ENCODE measurements around the gene ARID2. TPM values are rescaled to one million over a fixed set of nuclear protein-coding genes. Genes with fewer than 3 reads are reported as not detected.
A peak's percentile ranks its signal among the peaks of the same experiment; 100 is the strongest.

Gene ARID2
- polyA plus RNA-seq, 1 donor, result 17.2 TPM

GRCh38 chr12:45701296-45701695 lies 28.2 kb upstream of the ARID2 start:
- no peaks in the 10 kb centered on the region for H3K36me3 ChIP-seq (ENCODE audit: control insufficient read depth, insufficient read depth, low read length)
- H3K27me3 ChIP-seq (ENCODE audit: control insufficient read depth, insufficient read depth, low read length), result no peaks in the 10 kb centered on the region
- no peak overlapping the region for H3K27ac ChIP-seq (ENCODE audit: low read length)
- no peak overlapping the region for H3K4me3 ChIP-seq (ENCODE audit: low read length)
- WGBS (ENCODE audit: insufficient coverage, low lambda C conversion rate), result no CpG with 5 or more reads among the region's 4 CpGs
- peaks cover 14% of the 10 kb centered on the region for H3K9me3 ChIP-seq (ENCODE audit: control insufficient read depth, low read depth, low read length)
- no peak for DNase-seq
- H3K4me1 ChIP-seq (ENCODE audit: control insufficient read depth, insufficient read depth, low read length), result no peaks in the 10 kb centered on the region

DNA sequence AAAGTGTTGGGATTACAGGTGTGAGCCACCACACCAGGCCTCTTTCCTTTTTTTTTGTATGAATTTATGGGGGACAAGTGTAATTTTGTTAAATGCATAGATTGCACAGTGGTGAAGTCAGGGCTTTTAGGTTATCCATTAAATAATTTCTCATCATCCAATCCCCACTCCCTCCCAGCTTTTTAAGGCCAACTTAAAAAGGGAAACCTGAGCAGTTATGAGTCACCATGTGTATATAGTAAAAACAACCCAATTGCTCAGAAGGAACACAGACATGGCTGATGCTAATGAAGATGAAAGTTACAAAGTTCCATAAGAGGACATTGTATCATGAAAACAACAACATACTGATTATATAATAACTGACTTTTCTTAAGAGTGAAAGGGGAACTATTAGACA lies 25.6 kb upstream of the ARID2 start:
- Histone ChIP-seq H3K27me3 (ENCODE audit: control insufficient read depth, insufficient read depth, low read length) (no peaks in the 10 kb centered on the region), H3K27ac (ENCODE audit: low read length) (no peak overlapping the region), H3K36me3 (ENCODE audit: control insufficient read depth, insufficient read depth, low read length) (no peaks in the 10 kb centered on the region), H3K9me3 (ENCODE audit: control insufficient read depth, low read depth, low read length) (peaks cover 6% of the 10 kb centered on the region), H3K4me3 (ENCODE audit: low read length) (no peak overlapping the region), H3K4me1 (ENCODE audit: control insufficient read depth, insufficient read depth, low read length) (no peaks in the 10 kb centered on the region)
- no peak for DNase-seq

DNA sequence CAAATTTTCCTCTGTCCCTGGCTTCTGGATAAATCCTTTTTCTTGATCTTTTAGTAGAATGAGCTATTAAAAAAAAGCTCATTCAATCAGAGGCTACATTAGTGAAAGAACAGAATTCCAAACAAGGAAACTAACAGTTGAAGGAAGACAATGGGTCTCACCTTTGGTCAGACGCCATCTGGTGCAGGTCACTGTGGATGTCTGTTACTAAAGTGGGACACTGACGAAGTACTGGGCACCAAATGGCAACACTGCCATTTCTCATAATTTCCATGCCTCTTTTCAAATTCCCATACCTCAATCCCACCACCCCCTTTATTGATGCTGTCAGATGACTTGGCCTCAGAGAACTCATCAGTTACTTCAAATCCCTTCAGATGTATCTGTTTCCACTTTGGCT lies 24.5 kb upstream of the ARID2 start:
- DNase-seq, result no peak
- Histone ChIP-seq H3K27ac (ENCODE audit: low read length) (no peak overlapping the region), H3K36me3 (ENCODE audit: control insufficient read depth, insufficient read depth, low read length) (no peaks in the 10 kb centered on the region), H3K4me3 (ENCODE audit: low read length) (no peak overlapping the region), H3K4me1 (ENCODE audit: control insufficient read depth, insufficient read depth, low read length) (no peaks in the 10 kb centered on the region), H3K9me3 (ENCODE audit: control insufficient read depth, low read depth, low read length) (peaks cover 6% of the 10 kb centered on the region), H3K27me3 (ENCODE audit: control insufficient read depth, insufficient read depth, low read length) (no peaks in the 10 kb centered on the region)
- WGBS (ENCODE audit: insufficient coverage, low lambda C conversion rate), result no CpG with 5 or more reads among the region's 2 CpGs

GRCh38 chr12:45705404-45705803 lies 24.1 kb upstream of the ARID2 start:
- H3K9me3 ChIP-seq (ENCODE audit: control insufficient read depth, low read depth, low read length), result peaks cover 6% of the 10 kb centered on the region
- no peak overlapping the region for H3K4me3 ChIP-seq (ENCODE audit: low read length)
- H3K27ac ChIP-seq (ENCODE audit: low read length), result no peak overlapping the region
- DNase-seq, result no peak
- H3K36me3 ChIP-seq (ENCODE audit: control insufficient read depth, insufficient read depth, low read length), result no peaks in the 10 kb centered on the region
- 100% methylated on average over 1 of the region's 2 CpGs for WGBS (ENCODE audit: insufficient coverage, low lambda C conversion rate)
- H3K4me1 ChIP-seq (ENCODE audit: control insufficient read depth, insufficient read depth, low read length), result no peaks in the 10 kb centered on the region
- H3K27me3 ChIP-seq (ENCODE audit: control insufficient read depth, insufficient read depth, low read length), result no peaks in the 10 kb centered on the region

GRCh38 chr12:45707241-45707857 lies 22.2 kb upstream of the ARID2 start:
- Histone ChIP-seq H3K36me3 (ENCODE audit: control insufficient read depth, insufficient read depth, low read length) (no peaks in the 10 kb centered on the region), H3K4me3 (ENCODE audit: low read length) (no peak overlapping the region), H3K9me3 (ENCODE audit: control insufficient read depth, low read depth, low read length) (no peaks in the 10 kb centered on the region), H3K4me1 (ENCODE audit: control insufficient read depth, insufficient read depth, low read length) (no peaks in the 10 kb centered on the region), H3K27ac (ENCODE audit: low read length) (no peak overlapping the region), H3K27me3 (ENCODE audit: control insufficient read depth, insufficient read depth, low read length) (no peaks in the 10 kb centered on the region)
- WGBS (ENCODE audit: insufficient coverage, low lambda C conversion rate), result 98% methylated on average over 6 of the region's 10 CpGs
- DNase-seq, result no peak

DNA sequence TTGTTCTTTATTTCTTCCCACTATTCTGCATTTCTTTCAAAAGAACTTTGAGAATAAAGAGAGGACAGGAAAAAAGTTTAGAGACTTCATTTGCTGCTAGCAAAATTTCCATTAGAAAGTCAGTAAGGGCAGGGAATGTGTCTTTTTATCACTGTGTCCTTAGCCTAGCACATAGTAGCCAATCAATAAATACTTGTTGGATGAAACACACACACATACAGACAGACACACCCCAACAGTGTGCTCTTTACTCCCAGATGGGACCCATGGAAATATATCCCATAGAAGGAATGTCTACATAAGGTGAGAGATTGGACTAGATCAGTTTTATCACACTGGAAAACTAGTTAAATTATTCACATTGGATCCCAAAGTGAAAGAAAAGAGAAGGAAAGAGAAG lies 21.1 kb upstream of the ARID2 start:
- DNase-seq, result no peak
- Histone ChIP-seq H3K4me3 (ENCODE audit: low read length) (no peak overlapping the region), H3K9me3 (ENCODE audit: control insufficient read depth, low read depth, low read length) (no peaks in the 10 kb centered on the region), H3K4me1 (ENCODE audit: control insufficient read depth, insufficient read depth, low read length) (no peaks in the 10 kb centered on the region), H3K27me3 (ENCODE audit: control insufficient read depth, insufficient read depth, low read length) (no peaks in the 10 kb centered on the region), H3K36me3 (ENCODE audit: control insufficient read depth, insufficient read depth, low read length) (no peaks in the 10 kb centered on the region), H3K27ac (ENCODE audit: low read length) (no peak overlapping the region)

- no peaks in the 10 kb centered on the region for H3K36me3 ChIP-seq (ENCODE audit: control insufficient read depth, insufficient read depth, low read length)
- no peaks in the 10 kb centered on the region for H3K9me3 ChIP-seq (ENCODE audit: control insufficient read depth, low read depth, low read length)
- H3K4me1 ChIP-seq (ENCODE audit: control insufficient read depth, insufficient read depth, low read length), result no peaks in the 10 kb centered on the region
- H3K4me3 ChIP-seq (ENCODE audit: low read length), result no peak overlapping the region
- no peaks in the 10 kb centered on the region for H3K27me3 ChIP-seq (ENCODE audit: control insufficient read depth, insufficient read depth, low read length)
- H3K27ac ChIP-seq (ENCODE audit: low read length), result no peak overlapping the region
- no peak for DNase-seq
- WGBS (ENCODE audit: insufficient coverage, low lambda C conversion rate), result no CpG with 5 or more reads among the region's 2 CpGs
These were observed 20.6 kb upstream of the ARID2 start for GRCh38 chr12:45708901-45709300.

GRCh38 chr12:45712319-45712718 lies 17.2 kb upstream of the ARID2 start:
- WGBS (ENCODE audit: insufficient coverage, low lambda C conversion rate), result 84% methylated on average over 4 of the region's 4 CpGs
- Histone ChIP-seq H3K27ac (ENCODE audit: low read length) (no peak overlapping the region), H3K27me3 (ENCODE audit: control insufficient read depth, insufficient read depth, low read length) (no peaks in the 10 kb centered on the region), H3K4me3 (ENCODE audit: low read length) (no peak overlapping the region), H3K4me1 (ENCODE audit: control insufficient read depth, insufficient read depth, low read length) (no peaks in the 10 kb centered on the region), H3K36me3 (ENCODE audit: control insufficient read depth, insufficient read depth, low read length) (no peaks in the 10 kb centered on the region), H3K9me3 (ENCODE audit: control insufficient read depth, low read depth, low read length) (no peaks in the 10 kb centered on the region)
- no peak for DNase-seq

GRCh38 chr12:45713078-45713477 lies 16.4 kb upstream of the ARID2 start:
- no peaks in the 10 kb centered on the region for H3K27me3 ChIP-seq (ENCODE audit: control insufficient read depth, insufficient read depth, low read length)
- no CpG with 5 or more reads among the region's 2 CpGs for WGBS (ENCODE audit: insufficient coverage, low lambda C conversion rate)
- no peaks in the 10 kb centered on the region for H3K9me3 ChIP-seq (ENCODE audit: control insufficient read depth, low read depth, low read length)
- no peak overlapping the region for H3K27ac ChIP-seq (ENCODE audit: low read length)
- H3K4me1 ChIP-seq (ENCODE audit: control insufficient read depth, insufficient read depth, low read length), result no peaks in the 10 kb centered on the region
- no peaks in the 10 kb centered on the region for H3K36me3 ChIP-seq (ENCODE audit: control insufficient read depth, insufficient read depth, low read length)
- DNase-seq, result no peak
- no peak overlapping the region for H3K4me3 ChIP-seq (ENCODE audit: low read length)

DNA sequence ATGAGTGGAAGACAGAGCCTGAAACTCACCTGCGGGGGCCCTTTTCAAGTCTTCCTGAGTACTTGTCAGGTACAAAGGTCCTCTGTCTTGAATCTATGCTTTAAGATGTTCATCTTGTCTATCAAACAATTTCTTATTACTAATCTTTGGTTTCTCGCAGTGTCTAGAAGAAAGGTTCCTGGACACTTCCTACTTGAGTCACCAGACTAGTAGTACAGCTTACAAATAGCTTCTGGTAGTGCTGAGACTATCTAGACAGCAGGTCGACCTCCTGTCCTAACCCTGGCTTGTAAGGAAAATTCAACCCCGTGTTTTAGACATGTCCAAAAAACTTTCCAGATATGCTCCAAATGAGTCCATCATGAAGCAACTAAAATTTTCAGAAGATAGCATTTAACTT lies 11.2 kb upstream of the ARID2 start:
- DNase-seq, result peak in 1 of 2 donors; percentile 4
- no peaks in the 10 kb centered on the region for H3K9me3 ChIP-seq (ENCODE audit: control insufficient read depth, low read depth, low read length)
- WGBS (ENCODE audit: insufficient coverage, low lambda C conversion rate), result no CpG with 5 or more reads among the region's 4 CpGs
- H3K4me3 ChIP-seq (ENCODE audit: low read length), result no peak overlapping the region
- H3K27me3 ChIP-seq (ENCODE audit: control insufficient read depth, insufficient read depth, low read length), result no peaks in the 10 kb centered on the region
- H3K4me1 ChIP-seq (ENCODE audit: control insufficient read depth, insufficient read depth, low read length), result no peaks in the 10 kb centered on the region
- no peaks in the 10 kb centered on the region for H3K36me3 ChIP-seq (ENCODE audit: control insufficient read depth, insufficient read depth, low read length)
- H3K27ac ChIP-seq (ENCODE audit: low read length), result no peak overlapping the region

- Histone ChIP-seq H3K4me1 (ENCODE audit: control insufficient read depth, insufficient read depth, low read length) (peaks cover 4% of the 10 kb centered on the region), H3K27me3 (ENCODE audit: control insufficient read depth, insufficient read depth, low read length) (no peaks in the 10 kb centered on the region), H3K4me3 (ENCODE audit: low read length) (no peak overlapping the region), H3K27ac (ENCODE audit: low read length) (no peak overlapping the region), H3K9me3 (ENCODE audit: control insufficient read depth, low read depth, low read length) (no peaks in the 10 kb centered on the region), H3K36me3 (ENCODE audit: control insufficient read depth, insufficient read depth, low read length) (no peaks in the 10 kb centered on the region)
- WGBS (ENCODE audit: insufficient coverage, low lambda C conversion rate), result 100% methylated on average over 1 of the region's 2 CpGs
- DNase-seq, result no peak
These were observed 9.4 kb upstream of the ARID2 start for GRCh38 chr12:45720069-45720468.

All from large intestine (tissue), 3 donors.